AG10803 (cell line): ENCODE results near the gene VPS8.

ENCODE experiments used
- DNase-seq: peaks from one replicate; pipeline ENCODE4 v3.0.0; 2010; ENCODE audit warnings: low read depth
- H3K4me3 ChIP-seq: 2 replicates; pipeline ENCODE4 v1.5.1; 2011; ENCODE audit warnings: mild to moderate bottlenecking, low read length, control low read depth
- CTCF ChIP-seq: conservative IDR thresholded peaks from 2 replicates; pipeline ENCODE4 v1.5.1; 2011; ENCODE audit warnings: mild to moderate bottlenecking, low read length, control low read depth, inconsistent platforms

The VPS8 gene

GRCh38 chr3:185062191-185062590, 250.2 kb downstream of the VPS8 start:
- H3K4me3 ChIP-seq: no peak overlapping the region
- DNase-seq: no peak
- TF ChIP-seq CTCF: no peak

DNA sequence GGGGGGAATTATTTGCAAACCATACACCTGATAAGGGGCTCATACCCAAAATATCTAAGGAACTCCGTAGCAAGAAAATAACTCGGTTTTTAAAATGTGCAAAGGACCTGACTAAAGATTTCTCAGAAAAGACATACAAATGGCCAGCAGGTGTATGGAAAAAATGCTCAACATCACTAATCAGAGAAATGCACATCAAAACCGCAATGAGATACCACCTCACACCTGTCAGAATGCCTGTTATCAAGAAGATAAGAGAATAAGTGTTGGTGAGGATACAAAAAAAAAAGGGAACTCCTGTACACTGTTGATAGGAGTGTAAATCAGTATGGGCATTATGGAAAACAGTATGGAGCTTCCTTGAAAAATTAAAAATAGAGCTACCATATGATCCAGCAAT, 251.5 kb downstream of the VPS8 start:
- TF ChIP-seq CTCF: no peak
- no peak for DNase-seq
- H3K4me3 ChIP-seq: no peak overlapping the region

DNA sequence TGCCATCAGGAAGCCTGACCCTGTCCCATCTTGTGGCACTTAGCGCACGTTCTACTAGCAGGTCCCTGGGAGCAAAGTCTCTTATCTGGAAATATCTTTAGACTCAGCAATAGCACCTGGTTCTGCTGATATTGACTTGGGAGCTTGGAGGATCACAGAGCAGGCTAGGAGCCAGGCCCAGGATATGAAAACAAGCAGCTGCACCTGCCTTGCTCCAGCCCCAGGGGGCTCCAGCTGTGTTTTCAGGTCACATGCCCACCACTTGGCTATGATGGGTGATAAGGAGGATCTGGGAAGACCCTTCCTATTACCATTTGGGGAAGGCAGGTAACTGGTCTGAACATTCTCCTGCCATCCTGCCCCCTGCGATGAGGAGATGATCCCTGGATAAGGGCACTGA, 253.1 kb downstream of the VPS8 start:
- TF ChIP-seq CTCF: no peak
- no peak for DNase-seq

GRCh38 chr3:185066251-185066650, 254.3 kb downstream of the VPS8 start:
- no peak for TF ChIP-seq CTCF
- DNase-seq: no peak
- H3K4me3 ChIP-seq: no peak overlapping the region

More for the DNA sequence above, 253.1 kb downstream of the VPS8 start:
- H3K4me3 ChIP-seq: no peak overlapping the region

GRCh38 chr3:185067173-185067572, 255.2 kb downstream of the VPS8 start:
- no peak for TF ChIP-seq CTCF
- DNase-seq: no peak

DNA sequence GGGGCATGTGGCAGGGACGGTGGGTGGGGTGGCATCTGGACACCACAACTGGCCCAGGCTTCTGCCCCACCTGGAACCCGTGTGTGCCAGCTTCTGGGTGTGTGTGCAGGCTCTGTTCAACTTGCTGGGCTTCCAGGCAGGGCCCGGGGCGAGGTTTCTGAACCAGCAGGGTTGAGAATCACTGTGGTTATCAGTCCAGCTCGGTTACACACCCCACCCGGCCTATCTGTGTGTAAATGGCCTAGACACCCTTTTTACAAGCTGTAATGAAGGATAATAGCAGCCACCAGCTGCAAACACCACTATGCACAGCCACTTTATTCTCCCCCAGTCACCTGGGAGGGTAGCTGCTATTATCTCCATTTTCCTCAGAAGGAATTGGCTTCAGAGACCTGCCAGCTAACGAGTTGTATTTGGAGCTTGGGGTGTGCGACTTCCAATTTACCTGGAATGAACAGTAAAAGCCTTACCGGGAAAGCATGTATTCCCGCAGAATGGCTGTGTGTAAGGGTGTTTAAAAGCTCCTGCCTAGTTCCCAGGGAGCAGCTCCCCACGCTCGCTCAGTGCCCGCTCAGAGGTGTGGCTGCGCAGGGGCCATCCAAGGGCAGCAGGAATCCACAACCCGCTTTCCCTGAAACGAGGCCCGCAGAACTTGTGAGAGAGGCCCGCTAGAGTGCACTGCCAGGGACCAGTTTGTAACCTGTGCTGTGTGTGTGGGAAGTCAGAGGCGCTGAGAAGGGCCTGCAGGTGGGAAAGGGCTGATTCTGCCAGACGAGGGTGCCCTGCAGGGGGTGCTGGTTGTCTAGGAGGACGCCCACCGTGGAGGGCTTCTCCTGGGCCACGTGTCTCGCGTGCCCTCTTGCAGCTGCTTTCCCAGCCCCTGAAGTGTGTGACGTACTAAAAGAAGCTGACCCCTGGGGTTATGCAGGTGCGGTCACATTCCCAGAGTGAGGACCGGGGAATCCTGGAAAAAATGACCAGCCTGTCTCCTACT, 257.4 kb downstream of the VPS8 start:
- no peak overlapping the region for H3K4me3 ChIP-seq
- DNase-seq: no peak
- no peak for TF ChIP-seq CTCF

More at GRCh38 chr3:185067173-185067572, 255.2 kb downstream of the VPS8 start:
- H3K4me3 ChIP-seq: no peak overlapping the region
